ENCODE data around the gene B9D1.

- TF ChIP-seq CTCF (conservative IDR thresholded peaks at IDR 0.05 in 1 of 2, IDR thresholded peaks at IDR 0.05 in 1 of 2; ENCODE audit: extremely low read depth in 1 of 2, insufficient read depth in 1 of 2, low read depth in 1 of 2, low read length in 2 of 2) (peak in 1 of 2 donors; percentile 24), EZH2 (IDR thresholded peaks at IDR 0.05; ENCODE audit: borderline replicate concordance, low read length) (no peak)
These were observed 35.3 kb downstream of the B9D1 start for GRCh38 chr17:19327031-19327783.

All from mammary epithelial cell (primary cell).